Astrocyte (in vitro differentiated cells and primary cell): Measurements from ENCODE around the gene RGCC.

Experiments used
- EZH2 ChIP-seq: IDR thresholded peaks from 2 replicates; pipeline ENCODE4 v1.6.1; 2012; ENCODE audit warnings: mild to moderate bottlenecking, low read length, inconsistent platforms; ENCODE audit not compliant: insufficient read depth
- TF ChIP-seq, protein P1 (sequence below): IDR thresholded peaks from 2 replicates; pipeline ENCODE4 v1.5.1; 2011; ENCODE audit warnings: low read depth, mild to moderate bottlenecking, inconsistent platforms, low read length, moderate library complexity; ENCODE audit not compliant: insufficient read depth

- TF ChIP-seq EZH2 = no peak
- TF ChIP-seq, protein P1, sequence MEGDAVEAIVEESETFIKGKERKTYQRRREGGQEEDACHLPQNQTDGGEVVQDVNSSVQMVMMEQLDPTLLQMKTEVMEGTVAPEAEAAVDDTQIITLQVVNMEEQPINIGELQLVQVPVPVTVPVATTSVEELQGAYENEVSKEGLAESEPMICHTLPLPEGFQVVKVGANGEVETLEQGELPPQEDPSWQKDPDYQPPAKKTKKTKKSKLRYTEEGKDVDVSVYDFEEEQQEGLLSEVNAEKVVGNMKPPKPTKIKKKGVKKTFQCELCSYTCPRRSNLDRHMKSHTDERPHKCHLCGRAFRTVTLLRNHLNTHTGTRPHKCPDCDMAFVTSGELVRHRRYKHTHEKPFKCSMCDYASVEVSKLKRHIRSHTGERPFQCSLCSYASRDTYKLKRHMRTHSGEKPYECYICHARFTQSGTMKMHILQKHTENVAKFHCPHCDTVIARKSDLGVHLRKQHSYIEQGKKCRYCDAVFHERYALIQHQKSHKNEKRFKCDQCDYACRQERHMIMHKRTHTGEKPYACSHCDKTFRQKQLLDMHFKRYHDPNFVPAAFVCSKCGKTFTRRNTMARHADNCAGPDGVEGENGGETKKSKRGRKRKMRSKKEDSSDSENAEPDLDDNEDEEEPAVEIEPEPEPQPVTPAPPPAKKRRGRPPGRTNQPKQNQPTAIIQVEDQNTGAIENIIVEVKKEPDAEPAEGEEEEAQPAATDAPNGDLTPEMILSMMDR = no peak
These were observed 37.2 kb upstream of the RGCC start for GRCh38 chr13:41420146-41420545.
